OCI-LY3 (cell line): Measurements from ENCODE around the gene CD320.

Source experiments
- H2AFZ ChIP-seq: fragments of 200-600, 300-600 bp; shearing (Covaris generic); 2 replicates; pipeline ENCODE4 v1.6.0; 2014; ENCODE audit warnings: antibody characterized with exemption, low read depth, low read length
- H3K27ac ChIP-seq: fragments of 200-600, 300-600 bp; sonication (generic); 2 replicates; pipeline ENCODE4 v1.5.1; 2014; ENCODE audit warnings: mild to moderate bottlenecking, low read length, moderate library complexity, mixed read lengths
- H3K27me3 ChIP-seq: fragments of 200-600, 300-600 bp; sonication (generic); 2 replicates; pipeline ENCODE4 v1.6.1; 2014; ENCODE audit warnings: low read depth, low read length, mixed read lengths
- H3K36me3 ChIP-seq: fragments of 200-600, 300-600 bp; sonication (generic); replicated peaks from 2 replicates; pipeline ENCODE3; 2014; ENCODE audit warnings: low read depth, low read length, mixed read lengths
- H3K4me1 ChIP-seq: fragments of 300-600, 200-600 bp; sonication (generic); 2 replicates; pipeline ENCODE4 v1.6.1; 2014; ENCODE audit warnings: low read length, mixed read lengths
- H3K4me2 ChIP-seq: fragments of 200-600, 300-600 bp; sonication (generic); 2 replicates; pipeline ENCODE4 v1.6.1; 2014; ENCODE audit warnings: low read length, mixed read lengths
- H3K4me3 ChIP-seq: fragments of 300-600, 200-600 bp; sonication (generic); 2 replicates; pipeline ENCODE4 v1.5.1; 2014; ENCODE audit warnings: antibody characterized with exemption, mild to moderate bottlenecking, low read length, moderate library complexity
- H3K79me2 ChIP-seq: fragments of 300-600, 200-600 bp; shearing (Covaris generic); 2 replicates; pipeline ENCODE4 v1.6.1; 2014; ENCODE audit warnings: mild to moderate bottlenecking, low read length, mixed read lengths
- H3K9ac ChIP-seq: fragments of 300-600, 200-600 bp; shearing (Covaris generic); 2 replicates; pipeline ENCODE4 v1.6.0; 2014; ENCODE audit warnings: mild to moderate bottlenecking, low read length, moderate library complexity
- H3K9me3 ChIP-seq: fragments of 200-600, 300-600 bp; shearing (Covaris generic); 2 replicates; pipeline ENCODE4 v1.6.1; 2014; ENCODE audit warnings: low read length, mixed read lengths; ENCODE audit not compliant: insufficient read depth
- H4K20me1 ChIP-seq: fragments of 200-600, 300-600 bp; sonication (generic); 2 replicates; pipeline ENCODE4 v1.6.1; 2016; ENCODE audit warnings: low read length, mixed read lengths; ENCODE audit not compliant: insufficient read depth
- EZH2phosphoT487 ChIP-seq: fragments of 200-600 bp; shearing (Covaris generic); IDR thresholded peaks from 2 replicates; pipeline ENCODE4 v1.6.1; 2018; ENCODE audit warnings: antibody characterized with exemption, mixed run types, low read depth
- TF ChIP-seq, protein P1 (sequence below): fragments of 200-600, 300-600 bp; sonication (generic); IDR thresholded peaks from 2 replicates; pipeline ENCODE4 v1.5.1; 2014; ENCODE audit warnings: antibody characterized with exemption, low read length, low read depth

The CD320 gene

GRCh38 chr19:8337728-8338127, 29.6 kb upstream of the CD320 start:
- Histone ChIP-seq H2AFZ (no peak overlapping the region), H3K4me2 (no peak overlapping the region), H3K27me3 (no peaks in the 10 kb centered on the region), H4K20me1 (no peaks in the 10 kb centered on the region), H3K36me3 (no peaks in the 10 kb centered on the region), H3K9me3 (no peaks in the 10 kb centered on the region), H3K27ac (no peak overlapping the region), H3K9ac (no peak overlapping the region), H3K4me3 (no peak overlapping the region), H3K79me2 (no peaks in the 10 kb centered on the region), H3K4me1 (no peaks in the 10 kb centered on the region)
- no peak for TF ChIP-seq EZH2phosphoT487
- TF ChIP-seq, protein P1, sequence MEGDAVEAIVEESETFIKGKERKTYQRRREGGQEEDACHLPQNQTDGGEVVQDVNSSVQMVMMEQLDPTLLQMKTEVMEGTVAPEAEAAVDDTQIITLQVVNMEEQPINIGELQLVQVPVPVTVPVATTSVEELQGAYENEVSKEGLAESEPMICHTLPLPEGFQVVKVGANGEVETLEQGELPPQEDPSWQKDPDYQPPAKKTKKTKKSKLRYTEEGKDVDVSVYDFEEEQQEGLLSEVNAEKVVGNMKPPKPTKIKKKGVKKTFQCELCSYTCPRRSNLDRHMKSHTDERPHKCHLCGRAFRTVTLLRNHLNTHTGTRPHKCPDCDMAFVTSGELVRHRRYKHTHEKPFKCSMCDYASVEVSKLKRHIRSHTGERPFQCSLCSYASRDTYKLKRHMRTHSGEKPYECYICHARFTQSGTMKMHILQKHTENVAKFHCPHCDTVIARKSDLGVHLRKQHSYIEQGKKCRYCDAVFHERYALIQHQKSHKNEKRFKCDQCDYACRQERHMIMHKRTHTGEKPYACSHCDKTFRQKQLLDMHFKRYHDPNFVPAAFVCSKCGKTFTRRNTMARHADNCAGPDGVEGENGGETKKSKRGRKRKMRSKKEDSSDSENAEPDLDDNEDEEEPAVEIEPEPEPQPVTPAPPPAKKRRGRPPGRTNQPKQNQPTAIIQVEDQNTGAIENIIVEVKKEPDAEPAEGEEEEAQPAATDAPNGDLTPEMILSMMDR: no peak

DNA sequence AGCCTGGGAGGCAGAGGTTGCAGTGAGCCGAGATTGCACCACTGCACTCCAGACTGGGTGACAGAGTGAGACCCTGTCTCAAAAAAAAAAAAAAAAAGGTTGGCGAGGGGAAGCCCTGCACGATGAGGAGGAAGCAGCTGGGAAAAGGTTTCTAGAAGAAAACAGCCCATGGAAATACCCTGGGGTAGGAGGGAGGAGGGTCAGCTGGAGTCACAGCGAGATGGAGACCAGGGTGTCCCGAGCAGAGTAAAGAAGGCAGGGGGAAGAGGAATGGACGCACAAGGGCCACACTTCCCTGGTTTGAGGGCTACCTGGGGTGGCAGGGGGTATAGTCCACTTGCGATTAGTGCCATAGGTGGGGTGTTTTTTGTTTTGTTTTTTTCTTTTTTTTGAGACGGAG, 28.5 kb upstream of the CD320 start:
- H3K4me2 ChIP-seq: no peak overlapping the region
- TF ChIP-seq, protein P1: no peak
- no peak for TF ChIP-seq EZH2phosphoT487
- no peaks in the 10 kb centered on the region for H4K20me1 ChIP-seq
- no peaks in the 10 kb centered on the region for H3K36me3 ChIP-seq
- H2AFZ ChIP-seq: no peak overlapping the region
- no peak overlapping the region for H3K9ac ChIP-seq
- no peaks in the 10 kb centered on the region for H3K9me3 ChIP-seq
- H3K4me3 ChIP-seq: no peak overlapping the region
- no peak overlapping the region for H3K27ac ChIP-seq
- no peaks in the 10 kb centered on the region for H3K27me3 ChIP-seq
- no peaks in the 10 kb centered on the region for H3K79me2 ChIP-seq
- no peaks in the 10 kb centered on the region for H3K4me1 ChIP-seq

GRCh38 chr19:8336072-8336569, 28.0 kb upstream of the CD320 start:
- no peaks in the 10 kb centered on the region for H3K27me3 ChIP-seq
- H3K9me3 ChIP-seq: no peaks in the 10 kb centered on the region

DNA sequence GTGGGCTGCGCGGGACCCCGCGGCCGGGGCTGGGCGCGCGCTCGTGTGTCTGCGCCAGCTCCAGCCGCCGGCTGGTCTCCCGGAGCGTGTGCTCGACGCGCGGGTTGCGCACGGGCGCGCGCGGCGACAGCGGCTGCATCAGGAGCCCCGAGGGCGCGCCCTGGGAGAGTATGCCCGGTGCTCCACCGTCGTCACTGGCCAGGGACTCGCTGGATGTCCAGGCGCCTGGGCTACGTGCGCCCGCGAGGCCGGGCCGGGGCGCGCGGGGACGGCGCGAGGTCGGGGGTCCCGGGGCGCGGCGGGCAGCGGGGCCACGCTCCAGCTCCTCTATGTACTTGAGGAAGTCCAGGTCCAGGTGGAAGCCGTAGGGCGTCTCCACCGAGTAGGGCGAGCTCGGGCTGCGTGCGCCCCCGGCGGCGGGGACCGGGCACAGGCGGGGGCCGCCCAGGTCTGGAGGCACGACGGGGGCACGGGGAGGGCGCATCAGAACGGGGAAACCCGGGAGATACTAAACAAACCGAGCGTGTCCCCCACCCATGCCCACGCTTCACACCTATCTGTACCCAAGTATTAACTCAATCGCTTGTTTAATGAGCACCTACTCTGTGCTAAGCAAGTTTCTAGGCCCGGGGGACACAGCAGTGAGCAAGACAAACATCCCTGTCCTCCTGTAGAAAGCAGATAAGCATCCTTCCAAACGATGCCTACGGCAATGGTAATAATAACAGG, 27.3 kb upstream of the CD320 start:
- Histone ChIP-seq H3K36me3 (no peaks in the 10 kb centered on the region), H3K4me3 (no peak overlapping the region), H3K27me3 (no peaks in the 10 kb centered on the region), H3K27ac (no peak overlapping the region), H3K9me3 (no peaks in the 10 kb centered on the region), H3K4me2 (no peak overlapping the region), H4K20me1 (no peaks in the 10 kb centered on the region), H3K79me2 (no peaks in the 10 kb centered on the region), H3K9ac (no peak overlapping the region), H2AFZ (no peak overlapping the region), H3K4me1 (no peaks in the 10 kb centered on the region)
- no peak for TF ChIP-seq EZH2phosphoT487
- TF ChIP-seq, protein P1: no peak

More at GRCh38 chr19:8336072-8336569, 28.0 kb upstream of the CD320 start:
- no peak overlapping the region for H3K4me3 ChIP-seq
- H3K36me3 ChIP-seq: no peaks in the 10 kb centered on the region
- no peak overlapping the region for H2AFZ ChIP-seq
- H3K4me1 ChIP-seq: no peaks in the 10 kb centered on the region
- H4K20me1 ChIP-seq: no peaks in the 10 kb centered on the region
- no peak overlapping the region for H3K9ac ChIP-seq
- no peak overlapping the region for H3K27ac ChIP-seq
- no peak for TF ChIP-seq EZH2phosphoT487
- TF ChIP-seq, protein P1: no peak
- no peak overlapping the region for H3K4me2 ChIP-seq
- H3K79me2 ChIP-seq: no peaks in the 10 kb centered on the region
